ENCODE results near the gene HOMER2. TPM values are rescaled to one million over a fixed set of nuclear protein-coding genes. Genes with fewer than 3 reads are reported as not detected.

HOMER2 gene
- total RNA-seq, 1 donor from 2014 or later: 12.2 TPM

GRCh38 chr15:82971218-82971984 lies 18.9 kb upstream of the HOMER2 start:
- TF ChIP-seq EZH2 (IDR thresholded peaks at IDR 0.05; ENCODE audit: insufficient read depth, low read length) (no peak), CTCF (IDR thresholded peaks at IDR 0.05; ENCODE audit: insufficient read depth, low read depth, low read length) (no peak)
- no peaks in the 10 kb centered on the region for H3K27me3 Mint-ChIP-seq (ENCODE audit: low read depth, unreplicated experiment)
- DNase-seq (ENCODE audit: low read depth) (no peak), FAIRE-seq (no peak)
- Histone ChIP-seq H3K36me3 (ENCODE audit: insufficient read depth, low read length) (no peaks in the 10 kb centered on the region), H2AFZ (ENCODE audit: low read depth, low read length) (no peak overlapping the region), H3K4me3 (ENCODE audit: insufficient read depth, low read depth, low read length) (no peak overlapping the region), H3K27ac (ENCODE audit: low read depth, low read length) (no peak overlapping the region), H3K9ac (ENCODE audit: low read length) (no peak overlapping the region), H3K4me1 (ENCODE audit: insufficient read depth, low read length) (no peaks in the 10 kb centered on the region), H3K27me3 (ENCODE audit: insufficient read depth, low read length) (peaks cover 2% of the 10 kb centered on the region), H3K79me2 (ENCODE audit: insufficient read depth, low read length) (no peaks in the 10 kb centered on the region), H4K20me1 (ENCODE audit: insufficient read depth, low read length) (no peaks in the 10 kb centered on the region), H3K4me2 (ENCODE audit: low read length) (no peak overlapping the region), H3K9me3 (ENCODE audit: insufficient read depth, low read depth, low read length) (no peaks in the 10 kb centered on the region)
- no peak overlapping the region for H3K27ac Mint-ChIP-seq (ENCODE audit: unreplicated experiment)
- peaks cover 4% of the 10 kb centered on the region for H3K4me1 Mint-ChIP-seq (ENCODE audit: low read depth, unreplicated experiment)
- H3K4me3 Mint-ChIP-seq (ENCODE audit: unreplicated experiment): no peak overlapping the region
- no peaks in the 10 kb centered on the region for H3K36me3 Mint-ChIP-seq (ENCODE audit: low read depth, unreplicated experiment)
- no peaks in the 10 kb centered on the region for H3K9me3 Mint-ChIP-seq (ENCODE audit: unreplicated experiment)

GRCh38 chr15:82970696-82971095 lies 18.2 kb upstream of the HOMER2 start:
- Histone ChIP-seq H3K4me2 (ENCODE audit: low read length) (no peak overlapping the region), H3K9ac (ENCODE audit: low read length) (no peak overlapping the region), H3K9me3 (ENCODE audit: insufficient read depth, low read depth, low read length) (no peaks in the 10 kb centered on the region), H2AFZ (ENCODE audit: low read depth, low read length) (no peak overlapping the region), H3K79me2 (ENCODE audit: insufficient read depth, low read length) (no peaks in the 10 kb centered on the region), H4K20me1 (ENCODE audit: insufficient read depth, low read length) (no peaks in the 10 kb centered on the region), H3K27me3 (ENCODE audit: insufficient read depth, low read length) (peaks cover 2% of the 10 kb centered on the region), H3K4me1 (ENCODE audit: insufficient read depth, low read length) (no peaks in the 10 kb centered on the region), H3K36me3 (ENCODE audit: insufficient read depth, low read length) (no peaks in the 10 kb centered on the region), H3K27ac (ENCODE audit: low read depth, low read length) (no peak overlapping the region), H3K4me3 (ENCODE audit: insufficient read depth, low read depth, low read length) (no peak overlapping the region)
- no peaks in the 10 kb centered on the region for H3K36me3 Mint-ChIP-seq (ENCODE audit: low read depth, unreplicated experiment)
- H3K4me3 Mint-ChIP-seq (ENCODE audit: unreplicated experiment): no peak overlapping the region
- no peaks in the 10 kb centered on the region for H3K27me3 Mint-ChIP-seq (ENCODE audit: low read depth, unreplicated experiment)
- no peak overlapping the region for H3K27ac Mint-ChIP-seq (ENCODE audit: unreplicated experiment)
- DNase-seq (ENCODE audit: low read depth): no peak
- H3K4me1 Mint-ChIP-seq (ENCODE audit: low read depth, unreplicated experiment): peaks cover 4% of the 10 kb centered on the region
- no peaks in the 10 kb centered on the region for H3K9me3 Mint-ChIP-seq (ENCODE audit: unreplicated experiment)
- FAIRE-seq: no peak
- TF ChIP-seq EZH2 (IDR thresholded peaks at IDR 0.05; ENCODE audit: insufficient read depth, low read length) (no peak), CTCF (IDR thresholded peaks at IDR 0.05; ENCODE audit: insufficient read depth, low read depth, low read length) (no peak)

GRCh38 chr15:82970078-82970686 lies 17.7 kb upstream of the HOMER2 start:
- Histone ChIP-seq H3K27ac (ENCODE audit: low read depth, low read length) (no peak overlapping the region), H2AFZ (ENCODE audit: low read depth, low read length) (no peak overlapping the region), H3K4me3 (ENCODE audit: insufficient read depth, low read depth, low read length) (no peak overlapping the region), H3K9ac (ENCODE audit: low read length) (no peak overlapping the region), H3K9me3 (ENCODE audit: insufficient read depth, low read depth, low read length) (no peaks in the 10 kb centered on the region), H3K36me3 (ENCODE audit: insufficient read depth, low read length) (no peaks in the 10 kb centered on the region), H3K79me2 (ENCODE audit: insufficient read depth, low read length) (no peaks in the 10 kb centered on the region), H3K4me1 (ENCODE audit: insufficient read depth, low read length) (no peaks in the 10 kb centered on the region), H4K20me1 (ENCODE audit: insufficient read depth, low read length) (no peaks in the 10 kb centered on the region), H3K4me2 (ENCODE audit: low read length) (no peak overlapping the region), H3K27me3 (ENCODE audit: insufficient read depth, low read length) (peaks cover 2% of the 10 kb centered on the region)
- FAIRE-seq (no peak), DNase-seq (ENCODE audit: low read depth) (no peak)
- Mint-ChIP-seq H3K27ac (ENCODE audit: unreplicated experiment) (no peak overlapping the region), H3K9me3 (ENCODE audit: unreplicated experiment) (no peaks in the 10 kb centered on the region), H3K36me3 (ENCODE audit: low read depth, unreplicated experiment) (no peaks in the 10 kb centered on the region), H3K27me3 (ENCODE audit: low read depth, unreplicated experiment) (no peaks in the 10 kb centered on the region), H3K4me3 (ENCODE audit: unreplicated experiment) (no peak overlapping the region), H3K4me1 (ENCODE audit: low read depth, unreplicated experiment) (peaks cover 4% of the 10 kb centered on the region)
- TF ChIP-seq CTCF (IDR thresholded peaks at IDR 0.05; ENCODE audit: insufficient read depth, low read depth, low read length): no peak
